H1 (cell line): ENCODE data around the gene TRPM1. TPM values are rescaled to one million over a fixed set of nuclear protein-coding genes. Genes with fewer than 3 reads are reported as not detected.

Source experiments
- KDM4A ChIP-seq: IDR thresholded peaks from one replicate; pipeline ENCODE4 v1.7.1; 2012; ENCODE audit warnings: low read depth, mild to moderate bottlenecking, moderate library complexity, low read length, inconsistent platforms; ENCODE audit not compliant: severe bottlenecking
- polyA plus RNA-seq, 7 experiments: library from polyadenylated mRNA; depleted of rRNA in 3 of 7; stranded (reverse) in 5 of 7; unstranded in 2 of 7; fragments of >200 nt in 5 of 7; fragments of 200-250 nt in 2 of 7; gene quantifications; 1 replicate in 5 of 7; 2 replicates in 1 of 7; 4 replicates in 1 of 7; pipeline versions ENCODE4 v1.2.1 to v1.2.3, GENCODE V29; 2011 to 2013; ENCODE audit warnings: missing spikeins in 2 of 7, mixed read lengths in 2 of 7
- total RNA-seq: library from RNA; stranded (reverse); fragmentation: NEBNext Ultra II Directional; extraction: Animal tissue kit (Norgen Biotek cat#: 25700); gene quantifications from 2 replicates; pipeline ENCODE4 v1.2.1, GENCODE V29; 2021

Gene TRPM1
- total and polyA plus RNA-seq, 2 of the 8 experiments (the other 6 are each of a cell fraction or from before 2014, with no cell fraction given): 0.05 TPM; not detected in 1

DNA sequence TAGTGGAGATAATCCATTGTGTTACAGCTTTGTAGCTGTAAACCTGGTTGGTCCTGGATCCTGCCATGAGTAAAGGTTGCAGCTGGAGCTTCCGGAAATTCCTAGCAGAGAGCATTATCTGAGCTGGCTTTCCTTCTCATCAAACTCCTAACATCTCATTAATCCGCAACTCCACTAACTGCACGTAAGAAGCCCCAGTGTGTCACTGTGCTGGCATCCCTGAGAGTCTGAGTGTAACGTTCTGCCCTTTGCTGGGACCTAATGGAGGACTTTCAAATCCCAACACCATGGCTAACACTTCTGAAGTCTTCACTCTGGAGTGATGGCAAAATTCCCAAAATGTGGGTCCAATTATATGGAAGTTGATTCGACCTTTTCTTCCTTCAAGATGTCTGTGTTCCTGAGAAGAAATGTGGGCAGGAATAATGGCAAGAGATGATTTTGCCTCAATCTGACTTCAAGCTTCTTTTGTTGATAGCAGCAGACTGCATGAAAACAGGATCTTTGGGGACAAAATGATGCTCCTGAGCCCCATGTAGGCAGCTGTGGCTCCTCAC, 9.6 kb upstream of the TRPM1 start (continued):
- TF ChIP-seq KDM4A: no peak
- TF ChIP-seq, all 59 proteins: peak for 0
